Right ventricle myocardium superior (tissue), 1 donor: ENCODE measurements around the gene LMX1B. TPM values are rescaled to one million over a fixed set of nuclear protein-coding genes. Genes with fewer than 3 reads are reported as not detected.

ENCODE experiments used
- ATAC-seq: fragments of 200-7000 bp; cut with Tn5 transposase; one replicate; pipeline ENCODE4 v1.9.1; 2020; ENCODE audit warnings: mild to moderate bottlenecking; ENCODE audit not compliant: poor library complexity
- DNase-seq: peaks from one replicate; pipeline ENCODE4 v3.0.0-alpha.2; 2020
- intact Hi-C: fragments of 100-400 bp; cut with DNase I; formaldehyde crosslinking; loops from one replicate; pipeline ENCODE4 v1.11.2; 2022
- total RNA-seq: library from RNA; stranded (reverse); fragmentation: NEBNext Ultra II Directional; extraction: Animal tissue kit (Norgen Biotek cat#: 25700); gene quantifications from one replicate; pipeline ENCODE4 v1.2.1, GENCODE V29; 2021
- donor health status: DM: no; HTN: yes; CAD: no; lungs with severe emphysema.

LMX1B gene
- total RNA-seq, 1 donor from 2014 or later: 0.70 TPM

GRCh38 chr9:126667190-126668055 is 53.7 kb downstream of the LMX1B start:
- DNase-seq: no peak
- ATAC-seq: no peak
- intact Hi-C loops: no loop called here

- ATAC-seq: no peak
- DNase-seq: no peak
- intact Hi-C loops: no loop called here
Measured at GRCh38 chr9:126668058-126668457, 54.3 kb downstream of the LMX1B start.

GRCh38 chr9:126669108-126669507 is 55.4 kb downstream of the LMX1B start:
- DNase-seq: no peak
- intact Hi-C loops: no loop called here
- ATAC-seq: no peak

GRCh38 chr9:126670270-126670669 is 56.5 kb downstream of the LMX1B start:
- DNase-seq (no peak), ATAC-seq (no peak)
- intact Hi-C loops: no loop called here

GRCh38 chr9:126671381-126671831 is 57.7 kb downstream of the LMX1B start:
- DNase-seq (peak; percentile 75), ATAC-seq (peak; percentile 76)
- intact Hi-C loops: no loop called here

- ATAC-seq (no peak), DNase-seq (no peak)
- intact Hi-C loops: no loop called here
Measured at GRCh38 chr9:126671983-126672382, 58.3 kb downstream of the LMX1B start.

GRCh38 chr9:126672634-126673284 is 59.0 kb downstream of the LMX1B start:
- ATAC-seq (no peak), DNase-seq (no peak)
- intact Hi-C loops: no loop called here

GRCh38 chr9:126673689-126674364 is 60.1 kb downstream of the LMX1B start:
- DNase-seq (no peak), ATAC-seq (no peak)
- intact Hi-C loops: no loop called here

GRCh38 chr9:126674365-126675146 is 60.8 kb downstream of the LMX1B start:
- intact Hi-C loops: no loop called here
- ATAC-seq (no peak), DNase-seq (no peak)

GRCh38 chr9:126675147-126675467 is 61.4 kb downstream of the LMX1B start:
- DNase-seq (no peak), ATAC-seq (no peak)
- intact Hi-C loops: no loop called here

GRCh38 chr9:126676102-126676684 is 62.5 kb downstream of the LMX1B start:
- intact Hi-C loops: no loop called here
- no peak for ATAC-seq
- no peak for DNase-seq

- intact Hi-C loops: no loop called here
- no peak for ATAC-seq
- DNase-seq: no peak
Measured at GRCh38 chr9:126676685-126677143, 63.0 kb downstream of the LMX1B start.

GRCh38 chr9:126677188-126678084 is 63.7 kb downstream of the LMX1B start:
- intact Hi-C loops: no loop called here
- no peak for ATAC-seq
- no peak for DNase-seq

- intact Hi-C loops: no loop called here
- DNase-seq (no peak), ATAC-seq (no peak)
Measured at GRCh38 chr9:126678989-126679388, 65.3 kb downstream of the LMX1B start.

- DNase-seq: no peak
- ATAC-seq: no peak
- intact Hi-C loops: no loop called here
Measured at GRCh38 chr9:126681336-126681735, 67.6 kb downstream of the LMX1B start.

- intact Hi-C loops: no loop called here
- no peak for DNase-seq
- ATAC-seq: no peak
Measured at GRCh38 chr9:126682113-126682810, 68.5 kb downstream of the LMX1B start.
